Muscle of back (tissue), 10 donors: ENCODE data around the gene RIPOR1. TPM values are rescaled to one million over a fixed set of nuclear protein-coding genes. Genes with fewer than 3 reads are reported as not detected.

Experiments
- polyA plus RNA-seq, 10 donors: library from polyadenylated mRNA; unstranded; fragments of 120-200 nt; gene quantifications; one replicate each; pipeline ENCODE4 v1.2.1, GENCODE V29; 2013; ENCODE audit not compliant: insufficient read length in 10 of 10

Gene RIPOR1
- polyA plus RNA-seq, 10 donors: 36.7 to 51.9 (median 42.5) TPM

Other genes with a start within 250 kb of the RIPOR1 start
- 10 to 100 TPM in 3 of 10 donors, 1 to 10 TPM in 7; 4.3 to 13.5 (median 7.5) TPM for gene PLEKHG4, start 249.3 kb upstream of the RIPOR1 start, polyA plus RNA-seq
- under 1 TPM; 0.05 to 0.36 (median 0.28) TPM for gene KCTD19, start 202.1 kb upstream of the RIPOR1 start, polyA plus RNA-seq
- 1 to 10 TPM in 1 of 10 donors, under 1 TPM in 9; 0.15 to 1.7 (median 0.30) TPM for gene LRRC36, start 202.0 kb upstream of the RIPOR1 start, polyA plus RNA-seq
- 100 to 1,000 TPM; 305 to 544 (median 455) TPM for gene TPPP3, start 135.3 kb upstream of the RIPOR1 start, polyA plus RNA-seq
- gene ZDHHC1, start 112.4 kb upstream of the RIPOR1 start, polyA plus RNA-seq: 10 to 100 TPM; 15.6 to 24.9 (median 18.8) TPM
- gene HSD11B2, start 97.7 kb upstream of the RIPOR1 start, polyA plus RNA-seq: 10 to 100 TPM in 4 of 10 donors, 1 to 10 TPM in 6; 3.8 to 13.3 (median 8.1) TPM
- 10 to 100 TPM; 51.9 to 64.9 (median 60.4) TPM for gene ATP6V0D1, start 47.7 kb upstream of the RIPOR1 start, polyA plus RNA-seq
- gene AGRP, start 45.3 kb upstream of the RIPOR1 start, polyA plus RNA-seq: under 1 TPM in 2 of 10 donors, not detected in 8; 0.22 to 0.28 TPM
- gene CTCF, start 33.7 kb downstream of the RIPOR1 start, polyA plus RNA-seq: 10 to 100 TPM; 37.2 to 50.1 (median 41.7) TPM
- gene CARMIL2, start 116.3 kb downstream of the RIPOR1 start, polyA plus RNA-seq: 1 to 10 TPM in 2 of 10 donors, under 1 TPM in 8; 0.33 to 4.2 (median 0.55) TPM
- gene ACD, start 131.4 kb downstream of the RIPOR1 start, polyA plus RNA-seq: 10 to 100 TPM; 11.2 to 17.4 (median 14.1) TPM
- 1 to 10 TPM in 6 of 10 donors, under 1 TPM in 4; 0.40 to 1.4 (median 1.2) TPM for gene PARD6A, start 132.1 kb downstream of the RIPOR1 start, polyA plus RNA-seq
- 10 to 100 TPM in 1 of 10 donors, 1 to 10 TPM in 9; 5.9 to 11.2 (median 7.4) TPM for gene ENKD1, start 137.9 kb downstream of the RIPOR1 start, polyA plus RNA-seq
- 1 to 10 TPM; 1.5 to 3.0 (median 2.3) TPM for gene C16orf86, start 138.0 kb downstream of the RIPOR1 start, polyA plus RNA-seq
- 10 to 100 TPM; 11.5 to 19.8 (median 13.7) TPM for gene GFOD2, start 190.5 kb downstream of the RIPOR1 start, polyA plus RNA-seq